Stimulated activated naive CD8-positive, alpha-beta T cell treated with anti-CD3 and anti-CD28 coated beads, Interleukin-15, Interleukin-2, amounts not matched to agents 100 U/mL and 50 U/mL, for 24 hours (primary cell): ENCODE data around the gene PSMA1.
"Not testable (repeated sequence)": the region's sequence is repeated elsewhere in the genome, so short reads cannot be mapped to it uniquely, and the experiment has no call there.

Experiments used
- ATAC-seq: fragments of 150-1000 bp; cut with Tn5 transposase; one replicate; pipeline ENCODE4 v1.10.0; 2021
- DNase-seq: peaks from one replicate; pipeline ENCODE4 v3.0.0; 2021

The PSMA1 gene

DNA sequence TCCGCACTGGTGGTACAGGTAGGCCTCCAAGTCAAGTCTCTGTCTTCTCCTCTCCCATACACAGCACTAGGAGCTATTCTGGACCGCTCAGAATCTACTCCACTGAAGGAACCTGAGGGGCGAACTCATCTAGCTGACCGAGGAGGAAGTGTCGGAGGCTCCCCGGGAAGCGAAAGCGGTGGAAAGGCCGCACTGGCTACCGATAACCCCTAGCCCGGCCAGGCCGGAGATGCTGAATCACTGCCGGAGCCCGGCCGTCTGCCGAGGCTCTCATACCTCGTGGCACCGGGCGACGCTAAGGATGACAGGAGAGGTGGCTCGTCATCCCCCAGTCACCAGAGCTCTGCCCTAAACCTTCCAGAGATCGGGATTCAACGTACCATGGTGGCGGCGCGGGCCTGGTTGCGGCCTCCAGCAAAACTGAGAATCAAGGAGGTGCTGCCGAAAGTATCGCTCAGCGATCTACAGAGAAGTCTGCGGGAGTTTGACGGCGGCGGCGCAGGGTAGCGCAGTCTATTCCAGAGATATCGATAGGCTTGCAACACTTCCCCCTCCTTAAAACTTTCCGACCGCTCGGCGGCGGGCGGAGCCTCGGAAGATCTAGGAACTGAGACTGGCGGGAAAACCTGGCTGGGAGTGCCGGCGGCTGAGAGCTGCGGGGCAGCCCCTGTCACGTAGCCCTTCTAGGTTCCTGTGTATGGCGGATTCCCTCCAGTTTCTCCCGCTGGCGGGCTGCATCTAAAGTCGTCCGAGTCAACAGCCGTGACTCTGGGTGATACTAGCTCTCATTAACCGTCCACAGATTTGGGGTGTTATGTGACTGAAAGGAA is at the start of gene PSMA1:
TSS of gene PSMA1 (minus strand) at position 470 of the 830 bp plus-strand sequence. CDS start at position 383, 87 bp downstream.
- peak; percentile 94 for DNase-seq
- ATAC-seq = peak; percentile 96

DNA sequence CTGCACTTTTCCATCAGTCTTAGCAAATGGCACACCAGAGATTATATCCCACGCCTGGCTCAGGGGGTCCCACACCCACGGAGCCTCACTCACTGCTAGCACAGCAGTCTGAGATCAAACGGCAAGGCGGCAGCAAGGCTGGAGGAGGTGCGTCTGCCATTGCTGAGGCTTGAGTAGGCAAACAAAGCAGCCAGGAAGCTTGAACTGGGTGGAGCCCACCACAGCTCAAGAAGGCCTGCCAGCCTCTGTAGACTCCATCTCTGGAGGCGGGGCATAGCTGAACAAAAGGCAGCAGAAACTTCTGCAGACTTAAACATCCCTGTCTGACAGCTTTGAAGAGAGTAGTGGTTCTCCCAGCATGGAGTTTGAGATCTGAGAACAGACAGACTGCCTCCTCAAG is 49.3 kb upstream of the PSMA1 start:
- not testable (repeated sequence) for ATAC-seq, DNase-seq

DNA sequence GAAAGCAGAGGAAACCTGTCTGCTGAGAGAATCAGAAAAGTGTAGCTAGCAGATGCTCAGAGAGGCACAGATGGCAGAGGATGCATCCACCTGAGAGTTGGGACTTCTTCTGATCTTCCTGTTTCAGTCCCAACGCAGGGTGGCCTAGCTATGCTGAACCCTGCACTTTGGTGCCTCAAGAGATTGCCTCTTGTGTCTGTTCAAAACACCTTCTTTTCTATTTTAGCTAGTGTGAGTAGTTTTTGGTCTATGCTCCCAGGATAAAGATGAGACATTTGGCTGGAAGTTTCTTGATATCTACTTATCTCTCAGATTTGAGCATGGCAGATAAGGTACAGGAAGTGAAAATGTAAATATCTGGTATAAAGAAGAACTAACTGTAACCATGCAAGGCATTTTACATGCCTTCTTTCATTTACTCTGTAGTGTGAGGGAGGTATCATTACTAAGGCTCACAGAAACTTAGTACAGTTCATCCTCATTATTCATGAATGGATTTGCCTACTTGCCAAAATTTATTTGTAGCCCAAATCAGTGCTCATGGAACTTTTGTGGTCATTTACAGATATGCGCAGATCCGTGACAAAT is 47.0 kb upstream of the PSMA1 start:
- ATAC-seq (no peak), DNase-seq (no peak)

- DNase-seq (no peak), ATAC-seq (no peak)
Observed at GRCh38 chr11:14566331-14567063, 46.3 kb upstream of the PSMA1 start.

DNA sequence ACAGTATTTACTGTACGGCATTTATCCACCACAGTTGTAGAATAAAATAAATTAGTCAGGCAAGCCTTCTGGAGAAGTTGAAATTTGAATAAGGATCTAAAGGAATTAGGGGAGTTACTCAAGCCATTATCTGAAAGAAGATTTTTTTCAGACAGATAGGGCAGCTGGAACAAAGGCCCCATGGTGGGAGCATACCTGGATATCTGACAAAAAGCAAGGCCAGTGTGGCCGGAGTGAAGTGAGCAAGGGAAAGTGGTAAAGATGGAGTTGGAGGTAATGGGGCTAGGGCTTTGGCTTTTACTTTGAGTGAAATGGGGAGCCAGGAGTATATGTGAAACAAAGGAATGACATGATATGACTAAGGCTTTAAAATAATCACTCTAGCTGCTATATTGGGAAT is 45.7 kb upstream of the PSMA1 start:
- DNase-seq = no peak
- no peak for ATAC-seq

DNA sequence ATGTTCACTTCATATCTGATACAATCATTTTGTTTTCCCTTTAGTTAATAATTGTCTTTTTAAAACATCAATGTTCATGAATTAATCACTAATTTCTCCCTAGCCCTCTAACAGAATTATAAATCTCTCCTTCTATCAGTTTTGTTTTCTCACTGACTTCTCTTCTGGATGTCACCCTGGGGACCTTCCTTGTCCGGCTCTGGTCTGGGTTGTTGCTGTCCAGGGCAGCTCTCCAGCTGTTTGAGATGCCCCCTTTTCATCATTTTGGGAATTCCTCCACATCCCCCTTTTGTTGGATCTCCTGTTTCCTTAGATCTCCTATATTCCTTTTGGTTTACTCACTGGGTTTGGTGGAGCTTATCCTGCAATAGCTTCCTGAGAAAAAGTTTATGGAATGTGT is 35.6 kb upstream of the PSMA1 start:
- DNase-seq = no peak
- no peak for ATAC-seq

- ATAC-seq = peak; percentile 52
Observed at GRCh38 chr11:14554959-14555358, 34.8 kb upstream of the PSMA1 start.

GRCh38 chr11:14552089-14552488 is 31.9 kb upstream of the PSMA1 start:
- ATAC-seq (no peak), DNase-seq (no peak)

More at GRCh38 chr11:14554959-14555358, 34.8 kb upstream of the PSMA1 start:
- no peak for DNase-seq

- no peak for ATAC-seq
- no peak for DNase-seq
Observed at GRCh38 chr11:14551380-14551779, 31.2 kb upstream of the PSMA1 start.

DNA sequence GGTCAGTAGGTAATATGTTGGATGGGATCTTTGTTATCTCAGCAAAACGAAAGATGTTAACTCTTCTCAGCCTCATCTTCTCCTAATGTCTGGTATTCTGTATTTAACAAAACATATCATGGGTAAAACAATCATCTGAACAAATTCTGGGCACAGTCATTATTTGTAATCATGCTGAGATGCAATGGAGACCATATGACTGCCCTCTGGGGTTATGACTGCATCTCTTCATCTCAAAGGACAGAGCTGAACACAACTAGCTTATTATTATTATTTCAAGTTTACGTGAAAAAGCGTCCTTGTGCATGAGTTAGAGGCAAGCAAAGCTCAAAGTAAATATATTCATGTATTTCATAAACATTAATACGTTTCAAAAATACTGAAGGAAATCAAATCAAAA is 29.7 kb upstream of the PSMA1 start:
- ATAC-seq (no peak), DNase-seq (no peak)

DNA sequence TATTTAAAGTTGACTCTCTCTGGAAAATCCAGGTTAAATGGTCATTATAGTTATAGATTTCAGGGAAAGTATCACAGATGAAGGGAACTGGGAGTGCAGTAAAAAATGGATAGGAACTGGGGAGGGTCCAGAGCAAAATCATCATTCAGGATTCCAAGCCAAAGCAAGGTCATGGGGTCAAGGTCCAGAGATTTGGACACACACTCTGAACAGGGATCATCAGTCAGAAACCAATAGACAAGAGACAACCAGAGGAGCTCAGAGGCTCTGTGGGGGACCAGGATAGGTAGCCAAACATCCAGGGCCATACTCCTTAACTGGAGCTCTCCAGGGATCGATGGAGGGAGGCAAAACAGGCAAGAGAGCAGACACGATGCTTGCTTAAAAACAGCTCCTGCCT is 27.3 kb upstream of the PSMA1 start:
- no peak for ATAC-seq
- no peak for DNase-seq

GRCh38 chr11:14546672-14547071 is 26.5 kb upstream of the PSMA1 start:
- peak; percentile 32 for ATAC-seq
- no peak for DNase-seq

DNA sequence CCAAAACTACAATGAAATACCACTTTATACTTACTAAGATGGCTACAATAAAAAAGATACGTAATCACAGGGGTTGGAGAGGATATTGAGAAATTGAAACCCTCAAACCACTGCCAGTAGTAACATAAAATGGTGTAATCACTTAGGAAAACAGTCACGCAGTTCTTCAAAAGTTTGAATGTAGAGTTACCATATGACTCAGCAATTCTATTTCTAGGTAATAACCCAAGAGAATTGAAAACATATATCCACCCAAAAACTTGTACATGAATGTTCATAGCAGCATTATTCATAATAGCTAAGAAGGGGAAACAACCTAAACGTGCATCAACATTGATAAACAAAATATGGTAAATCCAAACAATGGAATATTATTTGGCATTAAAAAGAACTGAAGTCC is 24.4 kb upstream of the PSMA1 start:
- DNase-seq = no peak
- peak; percentile 68 for ATAC-seq

DNA sequence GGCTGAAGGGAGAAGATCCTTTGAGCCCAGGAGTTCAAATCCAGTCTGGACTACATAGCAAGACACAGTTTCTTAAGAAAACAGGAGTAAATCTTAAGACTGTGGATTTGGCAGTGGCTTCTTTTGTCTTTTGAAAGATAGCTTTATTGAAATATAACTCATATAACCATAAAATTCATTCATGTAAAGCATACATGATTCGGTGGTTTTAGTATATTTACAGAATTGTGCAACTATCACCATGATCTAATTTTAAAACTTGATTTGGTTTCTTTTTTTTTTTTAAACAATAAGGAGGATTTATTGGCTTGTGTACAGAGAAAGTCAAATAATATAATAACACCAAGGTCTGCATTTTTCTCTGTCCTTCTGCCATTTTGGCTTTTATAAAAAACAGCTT is 23.1 kb upstream of the PSMA1 start:
- DNase-seq (no peak), ATAC-seq (no peak)

DNA sequence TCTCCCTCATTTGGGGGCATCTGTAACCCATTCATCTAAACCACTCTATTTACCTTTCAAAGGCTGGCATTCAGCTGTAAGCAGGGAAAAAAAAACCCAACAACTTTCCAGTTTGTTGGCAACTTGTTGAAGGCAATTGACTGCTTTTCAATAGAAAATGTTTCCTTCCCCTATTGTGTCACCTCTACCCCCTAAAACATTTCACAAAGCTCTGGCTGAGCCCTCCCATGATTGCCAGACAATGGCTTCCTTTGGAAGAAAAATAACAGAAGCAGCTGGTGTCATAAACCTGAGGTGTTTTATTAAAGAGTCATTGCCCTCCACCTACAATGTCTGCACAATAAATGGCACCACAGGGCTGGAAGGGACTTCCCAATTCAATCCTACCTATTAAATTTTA is 22.1 kb upstream of the PSMA1 start:
- DNase-seq (no peak), ATAC-seq (no peak)

DNA sequence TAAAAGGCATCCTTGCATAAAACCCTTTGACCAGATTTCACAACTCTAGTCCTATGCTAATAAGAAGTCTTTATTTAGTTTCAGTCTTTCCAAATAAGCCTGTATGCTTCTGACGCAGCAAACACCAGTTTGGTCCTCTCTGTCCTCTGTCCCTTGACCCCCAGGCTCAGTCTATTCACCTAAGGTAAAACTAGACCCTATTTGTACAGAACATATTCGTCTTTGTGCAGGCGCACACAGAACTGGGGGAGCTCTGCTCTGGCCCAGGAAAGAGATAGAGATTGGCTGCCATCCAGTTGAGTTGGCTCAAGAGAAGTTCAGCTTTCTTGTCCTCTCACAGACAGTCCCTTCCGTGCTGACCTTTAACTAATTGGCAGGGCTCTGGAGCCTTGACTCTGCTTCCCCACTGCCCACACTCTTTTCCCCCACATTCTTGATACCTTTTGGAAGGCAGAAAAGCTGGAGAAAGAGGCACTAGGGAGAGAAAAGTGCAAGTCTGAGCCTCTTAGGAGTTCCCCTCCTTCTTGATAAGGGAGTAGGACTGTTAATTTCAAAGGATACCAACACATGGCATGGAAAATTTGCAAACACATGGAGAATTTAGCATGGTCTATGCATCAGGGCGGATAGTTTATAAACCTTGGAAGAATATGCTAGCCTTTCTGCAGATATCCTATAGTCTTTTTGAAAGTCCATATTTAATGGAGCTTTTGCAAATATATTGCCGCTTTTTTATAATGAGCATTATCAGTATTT is 21.2 kb upstream of the PSMA1 start:
- no peak for ATAC-seq
- DNase-seq = no peak

- no peak for DNase-seq
- peak; percentile 68 for ATAC-seq
Observed at GRCh38 chr11:14539982-14540421, 19.8 kb upstream of the PSMA1 start.

DNA sequence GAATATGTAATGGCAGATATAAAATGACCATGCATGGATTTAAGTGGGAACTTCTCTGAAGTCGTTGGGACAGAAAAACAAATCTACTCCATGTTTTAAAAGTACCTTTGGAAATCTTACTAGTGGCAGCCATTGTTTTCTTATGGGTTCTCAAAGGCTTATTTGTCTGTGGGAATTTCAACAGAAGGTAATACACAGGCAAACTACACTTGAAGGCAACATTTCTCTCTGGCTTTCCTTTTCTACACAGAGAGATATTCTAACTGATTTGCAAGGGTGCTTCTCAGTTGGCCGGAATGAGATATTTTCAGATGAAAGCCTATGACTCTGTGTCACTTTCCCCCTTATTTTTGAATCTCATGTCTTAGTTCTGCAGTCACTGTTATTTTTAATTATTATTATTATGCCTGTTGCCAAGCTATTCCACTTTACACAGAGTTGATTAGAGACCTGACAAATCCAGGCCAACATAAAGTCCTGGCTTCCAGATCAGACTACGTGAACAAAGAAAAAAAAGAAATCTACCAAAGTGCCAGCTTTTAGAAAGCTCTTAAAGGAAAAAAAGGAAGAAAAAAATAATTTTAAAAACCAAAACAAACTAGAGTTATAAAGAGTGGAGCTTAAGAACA is 18.9 kb upstream of the PSMA1 start:
- DNase-seq (no peak), ATAC-seq (no peak)

DNA sequence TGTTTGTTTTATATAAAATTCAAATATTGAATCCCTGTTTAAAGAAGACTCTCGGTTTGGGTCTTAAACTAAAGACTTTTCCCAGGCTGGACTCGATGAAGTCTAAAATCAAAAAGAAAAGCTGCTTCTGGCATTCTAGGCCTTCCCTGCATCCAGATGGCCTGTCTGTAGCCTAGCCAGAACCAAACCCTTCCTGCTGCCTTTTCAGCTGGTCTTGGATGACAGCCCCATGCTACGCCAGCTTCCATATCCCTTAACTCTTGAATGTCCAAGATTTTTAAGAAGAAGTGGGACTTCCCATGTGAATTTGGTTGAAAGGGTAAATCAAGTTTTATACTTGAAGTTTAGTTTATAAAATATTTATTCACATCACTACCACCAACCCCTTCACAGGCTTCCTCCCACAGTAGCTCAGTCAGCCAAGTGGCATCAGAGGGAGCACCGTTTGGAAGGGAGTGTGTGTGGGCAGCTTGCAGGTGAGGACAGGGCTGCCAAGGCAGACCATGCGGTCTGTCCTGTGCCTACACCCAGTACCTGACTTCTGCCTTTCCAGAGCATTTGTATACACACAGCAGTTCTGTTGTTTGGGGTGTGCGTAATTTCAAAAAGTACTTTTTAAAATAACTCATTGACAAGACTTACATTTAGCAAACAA is 18.2 kb upstream of the PSMA1 start:
- ATAC-seq (no peak), DNase-seq (no peak)

DNA sequence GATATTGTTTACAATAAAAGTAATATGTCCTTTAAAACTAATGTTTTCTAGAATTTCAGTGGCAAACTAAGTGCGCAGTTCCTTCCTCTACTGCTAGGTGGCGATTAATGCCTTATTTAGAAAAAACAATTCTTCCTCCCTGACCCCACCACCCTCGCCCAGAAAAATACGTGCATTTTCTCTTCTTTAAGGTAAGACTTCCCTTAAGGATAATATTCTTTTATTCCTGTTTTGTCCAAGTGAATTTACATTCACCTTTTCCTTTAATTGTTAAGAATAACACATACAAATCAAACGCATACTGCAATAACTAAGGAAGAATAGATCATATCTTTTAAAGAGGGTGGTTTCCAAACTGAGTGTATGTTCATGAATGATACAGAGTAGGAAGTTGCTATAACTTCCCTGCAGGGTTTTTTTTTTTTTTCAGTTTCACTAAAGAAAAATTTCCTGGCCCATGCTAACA is 17.0 kb upstream of the PSMA1 start:
- ATAC-seq (peak; percentile 63), DNase-seq (peak; percentile 45)

GRCh38 chr11:14535166-14535565 is 15.0 kb upstream of the PSMA1 start:
- not testable (repeated sequence) for ATAC-seq, DNase-seq
